IPS-11a (cell line): ENCODE results near the gene UGT8.
"Not testable (repeated sequence)": the region's sequence is repeated elsewhere in the genome, so short reads cannot be mapped to it uniquely, and the experiment has no call there.

ENCODE experiments used
- H3K4me3 ChIP-seq: one replicate; pipeline ENCODE4 v1.5.1; 2013; ENCODE audit warnings: low read depth, low read length, control low read depth

Gene UGT8, protein sequence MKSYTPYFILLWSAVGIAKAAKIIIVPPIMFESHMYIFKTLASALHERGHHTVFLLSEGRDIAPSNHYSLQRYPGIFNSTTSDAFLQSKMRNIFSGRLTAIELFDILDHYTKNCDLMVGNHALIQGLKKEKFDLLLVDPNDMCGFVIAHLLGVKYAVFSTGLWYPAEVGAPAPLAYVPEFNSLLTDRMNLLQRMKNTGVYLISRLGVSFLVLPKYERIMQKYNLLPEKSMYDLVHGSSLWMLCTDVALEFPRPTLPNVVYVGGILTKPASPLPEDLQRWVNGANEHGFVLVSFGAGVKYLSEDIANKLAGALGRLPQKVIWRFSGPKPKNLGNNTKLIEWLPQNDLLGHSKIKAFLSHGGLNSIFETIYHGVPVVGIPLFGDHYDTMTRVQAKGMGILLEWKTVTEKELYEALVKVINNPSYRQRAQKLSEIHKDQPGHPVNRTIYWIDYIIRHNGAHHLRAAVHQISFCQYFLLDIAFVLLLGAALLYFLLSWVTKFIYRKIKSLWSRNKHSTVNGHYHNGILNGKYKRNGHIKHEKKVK

DNA sequence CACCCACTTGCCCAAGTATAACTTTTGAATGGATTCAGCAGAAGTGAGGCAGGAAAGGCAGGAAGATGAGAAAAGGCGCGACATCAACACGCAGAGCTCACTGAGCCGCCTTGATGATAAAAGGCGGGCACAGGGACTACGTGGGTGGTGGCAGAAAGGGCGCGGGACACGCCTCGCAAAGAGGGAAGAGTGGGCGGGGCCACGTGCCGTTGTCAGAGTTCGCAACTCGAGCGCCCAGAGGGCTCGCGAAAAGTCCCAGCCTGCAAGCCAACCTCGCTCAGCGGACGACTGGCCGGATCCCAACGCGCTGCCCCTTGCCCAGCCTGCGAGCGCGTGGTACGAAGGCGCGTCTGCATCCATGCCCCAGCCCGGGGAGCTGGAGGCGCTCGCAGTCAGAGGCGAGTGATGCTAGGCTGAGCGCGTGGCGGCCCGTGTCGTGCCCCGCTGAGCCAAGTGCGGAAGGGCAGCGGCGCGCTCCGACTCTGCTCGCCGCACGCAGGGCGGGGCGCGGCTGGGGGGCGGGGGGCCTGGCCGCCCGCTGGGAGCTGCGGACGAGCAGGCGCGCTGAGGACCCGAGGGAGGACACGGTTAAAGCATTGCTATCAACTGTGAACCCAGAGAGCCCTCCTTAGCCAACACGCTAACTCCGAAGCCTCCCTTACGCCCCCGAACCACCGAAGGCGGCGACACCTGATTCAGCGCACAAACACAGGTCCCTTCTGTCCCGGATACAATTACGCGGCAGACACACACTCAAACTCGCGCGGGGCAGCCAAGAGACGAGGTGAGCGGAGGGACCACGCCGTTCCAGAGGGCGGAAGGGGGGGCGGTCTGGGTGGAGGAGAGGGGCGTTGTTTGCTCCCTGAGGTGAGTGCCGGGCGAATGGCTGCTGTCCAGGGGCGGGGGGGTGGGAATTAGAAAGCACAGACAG lies at the start of gene UGT8:
Gene UGT8, plus strand, starts transcription at position 617 of the 931 bp plus-strand sequence. CDS start 24,074 bp downstream, outside the sequence.
- peak within 1 kb of the TSS; percentile 86 for H3K4me3 ChIP-seq

DNA sequence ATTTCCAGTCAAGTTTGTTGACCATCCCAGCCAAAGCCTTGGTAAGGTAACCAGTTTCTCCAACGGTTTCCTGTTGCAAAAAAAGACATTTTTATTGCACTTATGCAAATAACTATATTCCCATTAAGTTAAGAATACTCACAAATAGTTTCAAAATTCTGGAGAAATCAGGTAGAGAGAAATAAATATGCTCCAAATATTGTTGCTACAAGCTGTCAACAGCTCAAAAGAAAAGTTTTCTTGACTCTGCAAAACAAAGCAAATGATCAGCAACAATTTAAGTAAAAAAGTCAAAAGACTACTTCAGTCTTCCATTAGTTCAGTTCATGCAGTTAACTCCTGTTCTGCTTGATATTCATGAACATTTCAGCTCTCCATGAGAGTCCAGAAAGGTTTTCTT lies 49.0 kb upstream of the UGT8 start:
- no peak overlapping the region for H3K4me3 ChIP-seq

DNA sequence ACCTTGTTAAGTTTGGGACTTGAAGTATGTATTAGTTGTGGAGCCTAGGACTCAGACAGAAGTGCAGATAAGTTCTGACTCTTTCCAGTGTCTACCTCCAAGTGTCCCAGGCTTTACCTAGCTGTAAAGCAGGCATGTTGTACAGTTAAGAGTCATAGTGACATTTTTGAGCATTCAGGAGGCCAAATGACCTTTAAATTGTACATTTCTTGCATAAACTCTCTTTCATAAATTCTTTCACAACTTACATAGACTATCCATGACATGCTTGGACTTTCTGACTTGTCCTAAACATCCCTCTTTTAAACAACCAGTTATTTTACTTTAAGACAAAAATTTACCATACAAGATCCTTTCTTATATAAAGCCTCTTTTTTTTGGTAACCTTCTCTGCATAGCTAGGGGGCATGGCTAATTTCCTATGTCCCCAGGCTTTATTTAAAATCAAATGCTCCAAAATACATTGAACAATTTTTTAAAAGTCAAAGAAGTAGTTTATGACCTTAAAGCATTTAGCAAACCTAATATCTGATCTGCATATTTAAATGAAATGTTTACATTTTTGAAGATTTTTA lies 40.1 kb upstream of the UGT8 start:
- H3K4me3 ChIP-seq: no peak overlapping the region

DNA sequence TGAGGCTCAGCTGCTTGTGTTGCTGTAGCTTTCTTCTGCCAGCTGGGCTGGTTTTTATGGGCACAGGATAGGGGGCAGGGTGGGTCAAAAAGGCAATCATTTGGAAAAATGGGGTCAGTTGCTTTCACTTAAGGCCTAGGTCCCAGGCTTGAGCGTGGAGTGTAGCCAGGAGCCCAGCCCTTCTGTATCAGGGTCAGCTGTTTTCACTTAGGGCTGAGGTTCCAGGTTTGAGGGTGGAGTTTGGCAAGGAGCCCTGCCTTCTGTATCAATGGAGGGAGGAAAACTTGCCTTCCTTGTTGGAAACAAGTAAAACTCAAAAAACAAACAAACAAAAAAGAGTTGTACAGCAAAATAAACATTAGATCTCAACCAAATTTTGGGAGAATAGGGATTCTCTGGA lies 37.0 kb upstream of the UGT8 start:
- no peak overlapping the region for H3K4me3 ChIP-seq

DNA sequence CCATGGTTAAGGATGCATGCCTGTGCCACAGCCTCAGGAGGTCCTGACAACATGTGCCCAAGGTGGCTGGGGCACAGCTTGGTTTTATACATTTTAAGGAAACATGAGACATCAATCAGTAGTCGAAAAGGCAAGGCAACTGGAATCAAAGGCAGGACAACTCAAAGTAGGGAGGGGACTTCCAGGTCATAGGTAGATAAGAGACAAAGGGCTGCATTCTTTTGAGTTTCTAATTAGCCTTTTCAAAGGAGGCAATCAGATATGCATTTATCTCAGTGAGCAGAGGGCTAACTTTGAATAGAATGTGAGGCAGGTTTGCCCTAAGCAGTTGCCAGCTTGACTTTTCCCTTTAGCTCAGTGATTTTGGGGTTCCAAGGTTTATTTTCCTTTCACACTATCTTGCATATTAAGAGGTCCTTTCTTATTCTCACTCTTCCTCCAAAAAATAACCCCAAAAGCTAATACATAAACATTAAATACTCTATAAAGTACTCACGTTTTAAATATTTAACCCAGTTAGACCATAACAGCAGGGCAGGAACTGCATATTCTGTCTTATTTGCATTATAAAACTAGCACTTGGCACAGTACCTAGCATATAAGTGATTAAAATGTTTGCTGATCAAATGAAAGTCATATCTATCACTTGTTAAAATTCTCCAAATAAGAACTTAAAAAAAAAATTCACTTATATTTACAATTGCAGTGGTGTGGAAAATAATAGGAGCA lies 36.3 kb upstream of the UGT8 start:
- H3K4me3 ChIP-seq: no peak overlapping the region

DNA sequence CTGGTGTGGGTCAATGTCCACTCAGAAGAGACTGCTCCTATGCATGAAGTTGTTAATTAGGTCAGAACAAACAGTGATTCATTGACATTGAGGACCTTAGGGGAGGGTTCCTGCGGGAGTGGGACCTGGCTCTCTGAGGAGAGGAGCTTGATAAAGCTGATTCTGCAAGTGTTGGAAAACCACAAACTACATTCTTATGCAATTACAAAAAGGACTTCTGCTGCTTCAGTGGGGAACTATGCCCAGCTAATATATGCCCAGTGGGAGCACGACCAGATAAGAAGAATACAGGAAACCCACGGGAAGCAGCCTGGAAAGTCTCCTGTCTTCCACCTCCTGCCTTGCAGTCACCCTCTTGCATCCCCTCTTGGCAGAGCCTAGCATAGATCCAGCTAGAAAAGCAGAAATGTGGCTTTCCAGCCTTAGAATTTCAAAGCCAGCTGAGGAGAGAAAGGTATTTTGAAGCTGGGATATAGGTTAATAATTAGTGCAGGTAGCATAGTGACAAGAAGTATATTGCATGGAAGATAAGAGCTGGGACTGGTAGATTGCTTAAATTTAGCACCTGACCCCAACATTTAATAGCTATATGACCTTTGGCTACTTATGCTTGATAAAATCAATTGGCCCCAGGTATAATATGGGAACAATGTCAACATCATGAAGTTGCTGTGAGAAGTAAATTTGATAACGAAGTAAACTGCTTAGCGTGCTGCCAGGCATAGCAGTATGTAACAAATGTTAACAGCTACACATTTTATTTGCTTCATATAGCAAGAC lies 34.9 kb upstream of the UGT8 start:
- H3K4me3 ChIP-seq: no peak overlapping the region

DNA sequence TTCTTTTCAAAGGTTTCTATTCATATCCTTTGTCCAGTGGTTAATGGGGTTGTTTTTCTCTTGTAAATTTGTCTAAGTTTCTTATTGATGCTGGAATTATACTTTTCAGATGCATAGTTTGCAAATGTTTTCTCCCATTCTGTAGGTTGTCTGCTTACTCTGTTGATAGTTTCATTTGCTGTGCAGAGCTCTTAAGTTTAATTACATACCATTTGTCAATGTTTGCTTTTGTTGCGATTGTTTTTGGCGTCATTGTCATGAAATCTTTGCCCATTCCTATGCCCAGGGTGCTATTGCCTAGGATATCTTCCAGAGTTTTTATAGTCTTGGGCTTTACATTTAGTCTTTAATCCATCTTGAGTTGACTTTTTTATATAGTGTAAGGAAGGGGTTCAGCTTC lies 21.2 kb upstream of the UGT8 start:
- no peak overlapping the region for H3K4me3 ChIP-seq

DNA sequence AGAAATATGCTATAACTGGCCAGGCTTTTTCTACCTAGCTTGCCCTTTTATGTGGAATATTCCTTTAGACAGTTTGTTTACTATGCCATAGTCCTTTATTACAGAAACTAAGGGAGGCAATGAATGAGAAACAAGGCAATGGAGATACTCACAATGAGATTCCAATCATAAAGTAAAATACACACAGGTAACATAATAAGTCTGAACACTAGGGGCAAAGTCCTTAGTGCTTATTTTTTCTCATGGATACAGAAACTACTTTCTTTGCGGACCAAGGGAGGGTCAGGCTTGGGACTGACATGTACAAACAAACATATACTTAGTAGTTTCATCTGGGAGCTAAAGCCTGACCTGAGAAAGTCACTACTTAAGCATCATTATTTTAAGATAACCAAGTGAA lies 16.0 kb upstream of the UGT8 start:
- H3K4me3 ChIP-seq: no peak overlapping the region

DNA sequence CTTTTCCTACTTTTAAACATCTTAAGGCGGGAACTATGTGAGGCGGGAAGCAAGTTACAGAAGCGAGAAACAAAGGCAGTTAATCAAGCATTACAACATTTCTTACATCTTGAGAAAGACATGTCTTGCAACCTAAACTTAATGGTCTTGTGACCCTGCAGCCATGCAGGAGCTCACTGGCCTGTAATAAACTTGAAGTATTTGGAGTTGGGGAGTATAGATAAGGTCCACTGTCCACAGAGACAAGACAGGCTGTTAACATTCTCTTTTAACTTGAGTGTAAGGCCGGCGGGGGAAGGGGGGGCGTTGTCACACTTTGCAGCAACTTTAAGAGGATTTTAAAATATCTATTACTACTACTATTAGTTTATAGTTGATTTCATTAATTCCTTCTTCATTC lies 10.3 kb upstream of the UGT8 start:
- H3K4me3 ChIP-seq: no peak overlapping the region

DNA sequence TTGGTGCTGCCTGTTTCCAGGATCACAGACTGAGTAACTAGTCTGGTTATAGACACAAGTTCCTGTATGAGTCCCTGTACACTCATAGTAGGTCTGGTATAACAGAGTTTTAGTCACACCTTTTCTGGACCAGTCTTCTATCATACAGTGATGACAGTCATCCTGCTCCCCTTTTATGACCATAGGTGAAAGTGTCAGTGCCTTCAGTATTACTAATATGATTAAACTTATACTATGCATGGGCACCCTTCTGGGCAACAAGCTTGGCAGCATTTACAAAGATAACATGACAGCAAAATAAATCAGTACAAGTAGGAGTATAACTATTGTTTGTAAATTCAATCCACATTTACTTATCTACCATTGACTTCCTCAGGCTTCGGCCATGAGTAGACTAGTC lies 8.2 kb upstream of the UGT8 start:
- not testable (repeated sequence) for H3K4me3 ChIP-seq

DNA sequence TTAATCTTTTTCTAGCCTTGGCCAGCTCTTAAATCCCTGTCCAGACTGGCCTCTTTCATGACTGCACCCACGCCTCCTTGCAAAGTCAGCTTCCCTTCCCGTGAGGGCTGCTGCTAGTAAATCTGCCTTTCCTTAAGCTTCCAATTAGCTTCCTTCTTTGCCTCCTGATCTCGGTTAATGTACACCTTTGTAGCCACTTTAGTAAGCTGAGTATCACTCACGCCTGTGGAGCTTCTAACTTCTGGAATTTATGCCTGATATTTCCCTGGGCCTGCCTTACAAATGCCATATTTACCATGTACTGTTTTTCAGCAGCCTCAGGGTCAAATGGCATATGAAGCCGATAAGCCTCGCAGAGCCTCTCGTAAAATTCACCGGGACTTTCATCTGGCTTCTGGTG lies 5.1 kb upstream of the UGT8 start:
- H3K4me3 ChIP-seq: no peak overlapping the region

DNA sequence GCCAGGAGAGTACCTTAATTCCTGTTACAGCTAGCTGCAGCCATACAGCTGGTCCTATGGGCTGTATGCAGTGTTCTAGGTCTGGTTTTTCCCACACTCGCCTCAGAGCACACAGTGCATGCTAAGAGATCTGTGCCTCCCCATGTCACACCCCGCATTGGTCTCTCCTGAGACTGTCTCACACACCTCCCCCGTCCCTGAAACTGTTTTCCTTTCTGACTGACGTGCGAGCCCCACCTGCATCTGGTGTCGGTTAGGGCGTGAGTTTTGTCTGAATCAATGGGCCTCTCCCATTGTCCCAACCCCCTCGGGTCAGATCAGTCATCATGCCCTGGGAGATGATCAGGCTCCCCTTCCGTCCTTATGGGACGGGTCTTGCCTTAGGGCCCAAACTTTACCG lies 3.4 kb upstream of the UGT8 start:
- no peak overlapping the region for H3K4me3 ChIP-seq

DNA sequence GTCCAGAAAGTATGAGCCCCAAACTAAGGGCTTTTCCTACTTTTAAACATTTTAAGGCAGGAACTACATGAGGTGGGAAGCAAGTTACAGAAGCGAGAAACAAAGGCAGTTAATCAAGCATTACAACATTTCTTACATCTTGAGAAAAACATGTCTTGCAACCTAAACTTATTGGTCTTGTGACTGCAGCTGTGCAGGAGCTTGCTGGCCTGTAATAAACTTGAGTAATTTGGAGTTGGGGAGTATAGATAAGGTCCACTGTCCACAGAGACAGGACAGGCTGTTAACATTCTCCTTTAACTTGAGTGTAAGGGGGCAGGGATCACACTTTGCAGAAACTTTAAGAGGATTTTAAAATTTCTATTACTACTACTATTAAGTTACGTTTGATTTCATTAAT lies 2.7 kb upstream of the UGT8 start:
- no peak overlapping the region for H3K4me3 ChIP-seq

DNA sequence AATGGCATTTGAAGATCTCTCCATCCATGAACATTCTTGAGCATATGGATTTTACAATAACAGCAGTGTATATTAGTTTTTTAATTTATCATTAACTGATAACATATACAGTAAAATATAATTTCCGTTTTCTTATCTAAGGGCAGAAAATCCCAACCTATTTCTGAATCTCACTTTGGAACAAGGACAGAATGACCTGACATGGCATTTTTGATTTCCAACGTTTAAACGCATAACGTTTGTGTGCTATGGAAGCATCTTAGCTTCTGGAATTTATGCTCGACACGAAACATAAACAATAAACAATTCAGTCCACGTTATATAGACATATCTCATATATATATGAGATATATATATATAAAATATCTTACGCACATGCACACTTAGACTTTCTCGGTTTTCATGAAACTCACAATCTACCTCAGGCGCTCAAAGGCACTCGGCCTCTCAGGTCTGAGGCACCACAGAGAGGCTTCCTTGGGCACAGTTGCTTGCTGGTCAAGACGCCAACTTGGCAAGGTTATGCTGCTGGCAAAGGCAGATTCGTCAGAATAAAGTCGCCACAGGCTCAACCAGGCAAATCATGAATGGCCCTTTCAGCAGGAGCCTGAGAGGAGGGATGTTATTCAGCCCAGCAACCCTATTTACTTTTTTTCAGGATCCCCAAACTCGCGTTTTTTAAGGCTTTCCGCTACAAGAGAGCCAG lies 1.0 kb upstream of the UGT8 start:
- peak overlapping the region; percentile 86 for H3K4me3 ChIP-seq

DNA sequence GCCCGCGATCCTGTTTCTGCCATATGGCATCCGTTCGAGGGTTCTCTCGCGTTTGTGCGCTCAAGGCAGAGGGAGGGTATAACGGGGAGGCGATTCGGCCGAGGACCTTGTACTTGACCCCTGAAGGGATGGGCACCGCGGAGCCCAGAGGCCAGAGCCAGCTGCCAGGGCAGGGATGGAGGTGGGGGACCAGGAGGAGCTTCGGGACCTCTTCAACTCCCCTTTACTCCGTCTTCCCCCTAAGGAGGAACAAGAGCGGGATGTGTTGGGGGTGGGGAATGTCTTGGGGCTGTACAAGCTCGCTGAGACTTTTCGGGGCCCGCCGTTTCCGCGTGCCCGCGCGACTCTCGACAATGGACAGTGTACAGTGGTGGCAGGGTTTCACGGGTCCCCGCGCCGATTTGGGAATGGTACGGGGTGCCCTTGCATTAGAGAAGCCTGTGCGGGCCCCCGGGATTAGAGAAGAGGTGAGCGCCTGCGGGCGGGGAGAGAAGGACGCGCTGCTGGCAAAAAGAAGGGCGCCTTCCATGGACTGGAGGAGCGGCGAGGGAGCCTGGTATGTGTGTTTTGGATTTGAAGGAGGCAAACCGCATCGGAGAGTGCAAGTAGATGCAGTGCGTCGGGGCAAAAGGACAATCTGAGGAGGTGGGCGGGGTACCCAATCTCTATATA lies 760 bp downstream of the UGT8 start:
- H3K4me3 ChIP-seq: peak overlapping the region; percentile 86

DNA sequence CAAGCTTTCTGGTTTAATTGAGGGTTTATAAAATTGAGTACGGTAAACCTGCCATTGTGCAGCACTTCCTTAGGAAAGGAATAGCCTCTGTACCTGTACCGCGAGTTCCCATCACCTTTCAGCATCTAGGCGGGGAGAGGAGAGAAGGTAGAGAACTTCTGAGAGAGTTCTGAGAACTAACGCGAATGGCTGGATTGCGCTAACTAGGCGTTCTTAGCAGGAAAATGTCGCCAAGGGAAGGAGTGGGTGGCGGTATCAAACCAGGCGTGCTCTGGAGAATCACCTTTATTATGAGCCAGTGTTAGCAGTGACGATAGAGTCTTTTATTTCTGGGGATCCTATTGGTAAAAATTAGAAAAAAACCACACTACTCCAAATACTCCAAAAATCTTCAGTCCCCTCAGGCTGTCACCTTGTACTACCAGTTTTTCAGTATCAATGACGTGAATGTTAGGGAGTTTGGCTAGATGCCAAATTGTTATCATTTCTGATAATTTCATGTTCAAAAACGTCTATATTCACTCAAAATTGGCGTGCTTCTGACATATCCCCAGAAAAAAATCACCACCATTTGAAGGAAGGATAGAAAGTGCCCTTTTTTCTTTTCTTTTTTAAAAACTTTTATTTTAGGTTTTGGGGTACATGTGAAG lies 1.4 kb downstream of the UGT8 start:
- peak overlapping the region; percentile 86 for H3K4me3 ChIP-seq

DNA sequence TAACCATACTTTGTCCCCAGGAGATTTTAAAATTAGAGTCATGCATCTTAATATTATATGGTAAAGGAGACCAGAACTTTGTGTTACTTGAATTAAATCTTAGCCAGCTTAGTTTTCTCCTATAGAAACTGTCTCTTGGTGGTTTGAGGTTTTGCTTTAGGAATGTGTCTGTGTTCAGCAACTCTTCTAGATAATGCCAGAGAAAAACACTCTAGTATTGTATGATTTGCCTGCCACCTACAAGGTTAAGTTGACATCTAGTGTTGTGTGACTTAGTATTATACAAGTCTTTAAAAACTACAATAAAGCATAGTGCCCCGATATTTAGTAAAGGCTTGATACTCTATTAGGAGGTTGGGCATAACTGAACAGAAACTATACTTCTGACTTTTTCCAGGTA lies 2.1 kb downstream of the UGT8 start:
- H3K4me3 ChIP-seq: no peak overlapping the region

DNA sequence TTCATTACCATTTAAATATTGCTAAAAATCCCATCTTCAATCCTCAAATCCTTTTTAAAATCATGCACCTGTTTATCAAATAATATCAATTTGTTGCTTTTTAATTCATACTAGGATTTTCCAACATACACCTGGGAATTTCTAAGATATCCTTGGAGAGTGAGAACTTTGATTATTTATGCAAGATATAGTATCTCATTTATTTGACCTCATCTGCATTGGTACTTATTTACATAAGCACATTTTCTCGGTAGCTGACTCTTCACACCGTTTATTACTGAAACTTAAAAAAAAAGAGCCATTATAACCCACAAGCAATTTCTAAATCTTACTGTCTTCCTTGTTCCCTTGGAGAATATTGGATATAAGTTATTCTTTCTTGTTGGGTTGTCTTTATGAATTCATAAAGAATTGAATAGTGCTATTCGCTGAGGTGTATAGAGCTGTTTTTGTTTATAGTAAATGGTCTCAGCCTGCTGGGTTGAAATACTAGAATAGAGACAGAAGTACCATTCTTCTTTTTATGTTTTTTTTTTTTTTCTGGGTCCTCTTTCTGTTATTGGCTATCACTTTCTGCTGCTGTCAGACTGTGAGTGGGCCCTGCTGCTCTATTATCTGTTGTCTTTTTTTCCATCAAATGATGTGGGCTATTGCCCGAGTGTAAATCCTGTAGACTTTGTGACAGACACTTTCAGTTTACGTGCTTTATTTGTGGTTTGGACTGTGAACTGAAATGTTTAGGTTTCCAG lies 2.9 kb downstream of the UGT8 start:
- no peak overlapping the region for H3K4me3 ChIP-seq
